ENCODE measurements around the gene MMP27.
"Not testable (repeated sequence)": the region's sequence is repeated elsewhere in the genome, so short reads cannot be mapped to it uniquely, and the experiment has no call there.

GRCh38 chr11:102746746-102747578, 41.4 kb upstream of the MMP27 start:
- not testable (repeated sequence) for TF ChIP-seq CTCF (optimal IDR thresholded peaks at IDR 0.05 in 1 of 3, IDR thresholded peaks at IDR 0.05 in 1 of 3, conservative IDR thresholded peaks at IDR 0.05 in 1 of 3; ENCODE audit: extremely low read depth in 1 of 3, insufficient read depth in 2 of 3, low read length in 3 of 3); EZH2 (IDR thresholded peaks at IDR 0.05; ENCODE audit: low read length)

All from keratinocyte (primary cell).